Choroid plexus epithelial cell (primary cell): ENCODE data around the gene TRMT10A.

Experiments
- DNase-seq: peaks from one replicate; pipeline ENCODE4 v3.0.0-alpha.2; 2010; ENCODE audit warnings: low read depth
- H3K4me3 ChIP-seq: 2 replicates; pipeline ENCODE4 v1.5.1; 2011; ENCODE audit warnings: low read depth, mild to moderate bottlenecking, control low read depth, low read length, moderate library complexity
- TF ChIP-seq, protein P1 (sequence below): conservative IDR thresholded peaks from 2 replicates; pipeline ENCODE4 v1.5.1; 2011; ENCODE audit warnings: low read depth, mild to moderate bottlenecking, control low read depth, inconsistent platforms, low read length, moderate library complexity

Gene TRMT10A

DNA sequence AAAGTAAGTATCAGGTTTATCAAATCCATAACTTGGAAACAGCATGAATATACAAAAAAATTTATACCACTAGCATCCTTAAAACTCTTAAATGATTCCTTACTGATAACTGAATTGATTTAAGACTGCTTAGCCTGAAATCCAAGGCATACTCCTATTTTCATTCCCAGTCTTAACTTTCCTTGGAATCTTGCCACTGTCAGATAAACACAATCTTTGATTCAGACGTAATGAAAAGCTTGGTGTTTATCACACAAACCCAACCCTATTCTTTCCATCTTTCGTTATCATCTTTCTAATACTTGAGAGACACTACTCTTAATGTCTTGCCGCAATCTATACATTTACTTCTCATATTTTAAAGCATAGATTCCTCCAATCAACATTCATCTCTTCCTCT, 33.9 kb downstream of the TRMT10A start:
- no peak for DNase-seq

DNA sequence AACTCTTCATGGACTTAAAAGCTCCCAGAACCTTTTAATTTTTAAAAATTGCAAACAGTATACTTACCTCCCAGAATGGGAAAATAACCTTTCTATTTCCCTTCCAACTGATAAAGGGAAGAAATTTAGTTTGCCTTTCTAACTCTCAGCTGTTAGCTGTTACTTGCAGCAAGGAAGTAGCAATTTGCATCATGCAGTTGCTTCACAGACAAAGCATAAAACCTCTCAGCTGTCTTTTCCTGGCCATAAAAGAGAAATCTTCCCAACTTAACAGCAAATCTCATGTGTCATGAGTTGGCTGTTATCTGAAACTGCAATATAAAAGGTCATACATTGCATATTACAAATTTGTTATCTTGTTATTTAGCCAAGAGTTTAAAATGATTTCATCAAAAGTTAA, 34.6 kb downstream of the TRMT10A start:
- no peak overlapping the region for H3K4me3 ChIP-seq
- TF ChIP-seq, protein P1, sequence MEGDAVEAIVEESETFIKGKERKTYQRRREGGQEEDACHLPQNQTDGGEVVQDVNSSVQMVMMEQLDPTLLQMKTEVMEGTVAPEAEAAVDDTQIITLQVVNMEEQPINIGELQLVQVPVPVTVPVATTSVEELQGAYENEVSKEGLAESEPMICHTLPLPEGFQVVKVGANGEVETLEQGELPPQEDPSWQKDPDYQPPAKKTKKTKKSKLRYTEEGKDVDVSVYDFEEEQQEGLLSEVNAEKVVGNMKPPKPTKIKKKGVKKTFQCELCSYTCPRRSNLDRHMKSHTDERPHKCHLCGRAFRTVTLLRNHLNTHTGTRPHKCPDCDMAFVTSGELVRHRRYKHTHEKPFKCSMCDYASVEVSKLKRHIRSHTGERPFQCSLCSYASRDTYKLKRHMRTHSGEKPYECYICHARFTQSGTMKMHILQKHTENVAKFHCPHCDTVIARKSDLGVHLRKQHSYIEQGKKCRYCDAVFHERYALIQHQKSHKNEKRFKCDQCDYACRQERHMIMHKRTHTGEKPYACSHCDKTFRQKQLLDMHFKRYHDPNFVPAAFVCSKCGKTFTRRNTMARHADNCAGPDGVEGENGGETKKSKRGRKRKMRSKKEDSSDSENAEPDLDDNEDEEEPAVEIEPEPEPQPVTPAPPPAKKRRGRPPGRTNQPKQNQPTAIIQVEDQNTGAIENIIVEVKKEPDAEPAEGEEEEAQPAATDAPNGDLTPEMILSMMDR, result no peak
- DNase-seq, result peak; percentile 2

More for the DNA sequence above, 33.9 kb downstream of the TRMT10A start:
- no peak overlapping the region for H3K4me3 ChIP-seq
- TF ChIP-seq, protein P1, result no peak

DNA sequence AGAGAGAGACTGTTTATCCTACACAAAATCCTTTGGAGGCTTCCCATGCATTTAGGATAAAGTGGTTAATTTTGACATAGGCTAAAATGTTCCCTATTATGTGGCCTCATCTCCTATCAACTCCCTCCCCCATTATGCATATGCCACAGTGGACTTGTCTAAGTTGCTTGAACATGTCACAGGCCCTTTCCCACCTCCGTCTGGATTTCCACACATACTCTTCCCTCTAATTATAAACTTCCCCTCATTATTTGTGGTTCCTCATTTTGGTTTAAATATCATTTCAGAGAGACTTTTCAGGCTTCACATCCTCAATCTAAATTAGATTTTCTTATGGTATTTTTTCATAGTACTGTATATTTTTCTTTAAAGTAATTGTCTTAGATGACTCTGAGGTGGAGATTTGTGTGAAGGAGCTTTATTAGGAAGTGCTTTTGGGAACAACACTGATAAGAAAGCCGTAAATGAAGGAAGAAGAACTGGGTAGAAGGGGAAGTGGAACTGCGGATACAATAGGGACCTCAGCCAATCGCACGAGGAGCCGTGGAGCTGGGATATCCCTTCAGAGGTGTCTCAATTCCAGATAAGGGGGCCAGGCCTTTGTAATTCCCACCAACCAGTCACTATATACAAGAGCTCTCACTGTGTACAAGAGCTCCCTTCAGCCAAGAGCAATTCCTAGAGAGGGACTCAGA, 45.1 kb downstream of the TRMT10A start:
- H3K4me3 ChIP-seq, result no peak overlapping the region
- no peak for DNase-seq
- TF ChIP-seq, protein P1, result no peak

DNA sequence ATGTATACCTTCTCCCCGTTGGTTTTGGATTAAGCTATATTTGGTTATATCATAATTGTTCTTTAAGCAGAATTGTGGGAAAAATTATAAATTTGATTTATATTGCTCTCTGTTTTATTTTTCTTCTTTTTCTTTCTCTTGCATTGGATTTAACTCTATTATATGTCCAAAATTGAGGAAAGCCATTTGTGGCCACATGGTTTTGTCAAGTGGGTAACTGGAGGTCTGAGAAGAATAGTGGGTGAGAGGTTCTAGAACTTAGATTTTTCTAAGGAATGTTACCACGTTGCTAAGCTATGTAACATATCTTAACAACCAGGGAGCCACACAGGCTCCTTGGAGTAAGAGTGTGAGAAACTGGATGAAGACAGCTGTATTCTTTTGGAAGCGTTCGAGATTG, 53.1 kb downstream of the TRMT10A start, which contains the start of gene C4orf17:
TSS of gene C4orf17 (plus strand) at position 301 of the 400 bp plus-strand sequence. CDS start 2,061 bp downstream, outside the sequence.
- TF ChIP-seq, protein P1, result no peak

DNA sequence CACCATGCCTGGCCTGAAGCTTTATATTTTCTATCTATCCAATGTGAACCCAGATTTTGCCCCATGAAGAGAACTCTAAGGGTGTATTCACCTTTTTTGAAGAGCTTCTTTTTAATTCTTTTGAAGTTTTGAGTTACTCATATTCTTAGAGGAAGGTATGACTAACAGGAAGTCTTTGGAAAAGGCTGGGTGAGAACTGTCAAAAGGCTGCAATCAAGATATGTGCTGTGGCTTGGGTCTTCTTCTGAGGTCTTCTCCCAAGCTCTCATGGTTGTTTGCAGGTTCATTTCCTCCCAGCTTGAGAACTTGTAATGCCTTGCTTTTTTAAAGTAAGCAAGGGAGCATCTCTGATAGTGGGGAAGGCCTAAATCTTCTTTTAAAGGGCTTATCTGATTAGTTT, 56.1 kb downstream of the TRMT10A start:
- H3K4me3 ChIP-seq, result no peak overlapping the region
- peak; percentile 3 for DNase-seq
- TF ChIP-seq, protein P1, result no peak

More for the DNA sequence above, 53.1 kb downstream of the TRMT10A start, which contains the start of gene C4orf17:
- DNase-seq, result no peak
- H3K4me3 ChIP-seq, result no peak within 1 kb of the TSS

DNA sequence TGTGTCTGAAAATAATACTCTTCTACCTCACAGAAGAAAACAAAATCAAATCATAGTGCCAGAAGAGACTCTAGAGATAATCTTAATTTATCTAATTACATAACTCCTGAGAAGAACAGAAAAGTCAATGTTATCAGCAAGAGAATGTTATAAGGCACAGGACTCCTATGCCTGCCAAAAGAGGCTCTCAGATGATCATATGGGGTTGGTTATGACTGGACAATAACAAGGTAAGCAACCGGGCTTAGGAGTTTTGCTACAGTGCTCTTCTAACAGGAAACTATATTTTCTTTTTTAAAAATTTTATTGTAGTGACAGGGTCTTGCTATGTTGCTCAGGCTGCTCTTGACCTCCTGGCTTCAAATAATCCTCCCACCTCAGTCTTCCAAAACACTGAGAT, 56.5 kb downstream of the TRMT10A start:
- no peak for DNase-seq
- TF ChIP-seq, protein P1, result no peak

DNA sequence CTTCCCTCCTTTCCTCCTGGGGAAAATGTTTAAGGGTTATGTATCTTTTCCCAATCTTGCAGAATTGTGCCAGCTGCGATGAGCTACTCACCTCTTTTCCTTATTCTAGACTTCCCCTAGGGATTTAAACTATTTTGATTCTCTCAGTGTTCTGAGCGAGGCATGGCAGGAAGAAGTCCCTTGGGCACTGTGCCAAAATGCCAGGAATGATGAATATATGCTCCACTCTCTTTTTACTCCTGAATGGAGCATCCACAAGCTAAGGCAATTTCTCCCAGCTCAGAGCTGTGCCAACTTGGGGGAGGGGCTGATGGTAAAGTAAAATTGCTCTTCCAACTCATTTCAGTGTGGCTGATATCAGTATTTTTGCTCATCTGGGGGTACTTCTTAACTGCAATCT, 57.1 kb downstream of the TRMT10A start:
- no peak overlapping the region for H3K4me3 ChIP-seq
- DNase-seq, result peak; percentile 5

More for the DNA sequence above, 56.5 kb downstream of the TRMT10A start:
- no peak overlapping the region for H3K4me3 ChIP-seq

More for the DNA sequence above, 57.1 kb downstream of the TRMT10A start:
- TF ChIP-seq, protein P1, result no peak
